AG08396 (cell line): ENCODE measurements around the gene SLC16A11.
"Not testable (repeated sequence)": the region's sequence is repeated elsewhere in the genome, so short reads cannot be mapped to it uniquely, and the experiment has no call there.

Experiments
- DNase-seq: peaks from one replicate; pipeline ENCODE4 v3.0.0; 2012; ENCODE audit warnings: low spot score, mixed read lengths

Gene SLC16A11

DNA sequence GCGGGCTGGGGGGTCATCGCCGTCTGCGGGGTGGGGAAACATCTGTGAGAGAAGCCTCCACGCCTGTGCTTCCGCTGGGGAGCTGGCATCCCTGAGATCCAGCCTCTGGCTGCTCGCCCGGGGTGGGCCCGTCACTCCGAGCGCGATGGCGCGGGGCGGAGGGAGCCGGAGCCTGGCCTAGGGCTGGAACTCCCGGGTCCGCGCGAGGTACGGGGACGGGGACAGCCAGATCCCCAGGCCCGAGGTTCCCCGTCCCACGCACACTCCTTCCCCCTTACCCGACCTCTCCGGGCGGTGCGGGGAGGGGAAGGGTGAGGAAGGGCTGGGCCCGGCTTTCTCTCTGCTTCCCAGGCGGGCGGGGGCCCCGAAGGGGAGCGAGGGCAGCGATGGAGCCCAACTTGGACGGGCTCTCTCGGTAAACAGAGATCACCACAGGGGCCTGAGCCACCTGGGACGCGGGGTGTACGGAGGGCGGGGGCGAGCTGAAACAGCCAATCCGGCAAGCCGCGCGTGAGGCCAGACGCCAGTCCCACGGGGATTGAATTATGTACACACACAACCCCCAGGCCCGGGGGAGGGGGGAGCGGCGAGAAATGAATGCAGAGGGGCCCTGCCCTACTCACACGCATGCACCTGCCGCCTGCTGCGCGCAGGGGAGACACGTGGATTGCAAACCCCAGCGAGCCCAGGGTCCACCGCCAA, at the start of gene SLC16A11:
TSS of gene SLC16A11 (minus strand) at position 596 of the 702 bp plus-strand sequence. CDS start at position 17, 579 bp downstream.
- peak; percentile 62 for DNase-seq

DNA sequence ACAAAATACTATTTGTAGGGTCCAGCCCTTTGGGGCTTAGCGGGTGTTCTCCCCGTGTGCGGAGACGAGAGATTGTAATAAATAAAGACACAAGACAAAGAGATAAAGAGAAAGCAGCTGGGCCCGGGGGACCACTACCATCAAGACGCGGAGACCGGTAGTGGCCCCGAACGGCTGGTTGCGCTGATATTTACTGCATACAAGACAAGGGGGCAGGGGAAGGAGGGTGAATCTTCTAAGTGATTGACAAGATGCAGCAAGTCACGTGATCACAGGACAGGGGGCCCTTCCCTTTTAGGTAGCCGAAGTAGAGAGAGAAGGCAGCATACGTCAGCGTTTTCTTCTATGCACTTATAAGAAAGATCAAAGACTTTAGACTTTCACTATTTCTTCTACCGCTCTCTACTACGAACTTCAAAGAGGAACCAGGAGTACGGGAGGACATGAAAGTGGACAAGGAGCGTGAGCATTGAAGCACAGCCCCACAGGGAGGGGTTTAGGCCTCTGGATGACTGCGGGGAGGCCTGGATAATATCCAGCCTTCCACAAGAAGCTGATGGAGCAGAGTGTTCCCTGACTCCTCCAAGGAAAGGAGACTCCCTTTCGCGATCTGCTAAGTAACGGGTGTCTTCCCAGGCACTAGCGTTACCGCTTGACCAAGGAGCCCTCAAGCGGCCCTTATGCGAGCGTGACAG, 47.6 kb upstream of the SLC16A11 start:
- not testable (repeated sequence) for DNase-seq

DNA sequence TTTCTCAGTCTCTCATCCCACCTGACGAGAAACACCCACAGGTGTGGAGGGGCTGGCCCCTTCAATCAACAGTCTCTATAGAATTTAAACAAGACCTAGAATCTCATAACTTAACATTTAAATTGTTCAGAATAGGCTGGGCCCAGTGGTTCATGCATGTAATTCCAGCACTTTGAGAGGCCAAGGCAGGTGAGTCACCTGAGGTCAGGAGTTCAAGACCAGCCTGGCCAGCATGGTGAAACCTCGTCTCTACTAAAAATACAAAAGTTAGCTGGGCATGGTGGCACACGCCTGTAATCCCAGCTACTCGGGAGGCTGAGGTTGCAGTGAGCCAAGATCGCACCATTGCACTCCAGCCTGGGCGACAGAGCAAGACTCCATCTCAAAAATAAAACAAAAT, 45.7 kb upstream of the SLC16A11 start:
- DNase-seq, result not testable (repeated sequence)

DNA sequence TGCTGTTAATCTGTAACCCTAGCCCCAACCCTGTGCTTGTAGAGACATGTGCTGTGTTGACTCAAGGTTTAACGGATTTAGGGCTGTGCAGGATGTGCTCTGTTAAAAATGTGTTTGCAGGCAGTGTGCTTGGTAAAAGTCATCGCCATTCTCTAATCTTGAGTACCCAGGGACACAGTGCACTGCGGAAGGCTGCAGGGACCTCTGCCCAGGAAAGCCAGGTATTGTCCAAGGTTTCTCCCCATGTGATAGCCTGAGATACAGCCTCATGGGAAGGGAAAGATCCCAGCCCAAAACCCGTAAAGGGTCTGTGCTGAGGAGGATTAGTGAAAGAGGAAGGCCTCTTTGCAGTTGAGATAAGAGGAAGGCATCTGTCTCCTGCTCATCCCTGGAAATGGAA, 44.5 kb upstream of the SLC16A11 start:
- DNase-seq, result not testable (repeated sequence)

GRCh38 chr17:7084088-7084487, 40.2 kb upstream of the SLC16A11 start:
- no peak for DNase-seq

DNA sequence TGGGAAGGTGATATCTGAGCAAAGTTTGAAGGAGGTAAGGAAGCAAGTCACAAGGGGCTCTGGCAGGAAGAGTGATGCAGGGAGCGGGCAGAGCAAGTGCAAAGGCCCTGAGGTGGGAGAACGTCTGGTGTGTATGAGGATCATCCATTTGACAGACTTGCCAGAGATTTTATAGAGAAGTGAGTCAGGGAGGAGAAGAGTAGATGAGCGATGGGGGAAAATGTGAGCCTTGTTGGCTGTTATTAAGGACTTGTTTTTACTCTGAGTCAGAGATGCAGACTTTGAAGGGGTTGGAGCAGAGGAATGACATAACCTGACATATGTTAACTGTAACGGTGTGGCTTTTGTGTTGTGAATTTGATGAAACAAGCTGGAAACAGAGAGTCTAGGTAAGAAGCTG, 39.7 kb upstream of the SLC16A11 start:
- DNase-seq, result no peak

- DNase-seq, result no peak
Observed at GRCh38 chr17:7081341-7082062, 37.6 kb upstream of the SLC16A11 start.

- DNase-seq, result no peak
Observed at GRCh38 chr17:7080456-7081041, 36.7 kb upstream of the SLC16A11 start.

DNA sequence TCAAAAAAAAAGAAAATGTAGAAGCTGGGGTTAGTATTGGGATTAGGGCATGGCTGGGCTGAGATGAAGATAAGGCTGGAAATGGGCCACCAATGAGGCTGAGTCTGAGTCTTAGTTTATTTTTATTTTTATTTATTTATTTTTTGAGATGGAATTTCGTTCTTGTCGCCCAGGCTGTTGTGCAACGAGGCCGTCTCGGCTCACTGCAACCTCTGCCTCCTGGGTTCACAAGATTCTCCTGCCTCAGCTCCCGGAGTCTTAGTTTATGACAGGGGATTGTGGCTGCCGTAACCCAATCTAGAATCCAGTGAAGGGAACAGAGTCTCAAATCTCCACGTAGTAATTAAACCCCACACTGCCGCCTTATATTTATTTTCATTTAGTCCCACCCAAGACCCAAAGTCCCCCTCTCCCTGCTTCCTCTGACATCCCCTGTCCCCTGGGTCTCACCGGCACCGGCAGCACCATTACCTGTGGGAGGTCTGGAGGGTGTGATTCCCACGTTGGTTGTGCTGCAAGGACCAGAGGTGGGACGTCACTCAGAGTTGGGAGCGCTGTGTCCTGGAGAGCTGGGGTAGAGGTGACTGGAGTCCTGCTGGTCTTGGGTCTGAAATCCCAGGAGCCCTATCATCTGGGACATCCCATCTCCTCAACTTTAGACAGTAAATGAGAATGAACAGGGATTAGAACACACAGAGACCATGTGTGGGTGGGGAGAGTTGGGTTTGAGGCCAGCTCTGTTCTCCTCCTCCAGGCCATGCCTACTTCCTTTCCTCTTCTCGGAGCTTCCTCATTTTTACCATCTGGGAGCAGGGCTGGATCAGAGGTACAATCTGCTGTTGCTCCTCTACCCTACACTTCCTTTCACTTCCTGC, 35.9 kb upstream of the SLC16A11 start, which contains the start of gene CLEC10A:
TSS of gene CLEC10A (minus strand) at position 671 of the 875 bp plus-strand sequence. CDS start 1,439 bp downstream, outside the sequence.
- no peak for DNase-seq

- no peak for DNase-seq
Observed at GRCh38 chr17:7078711-7079110, 34.8 kb upstream of the SLC16A11 start.

DNA sequence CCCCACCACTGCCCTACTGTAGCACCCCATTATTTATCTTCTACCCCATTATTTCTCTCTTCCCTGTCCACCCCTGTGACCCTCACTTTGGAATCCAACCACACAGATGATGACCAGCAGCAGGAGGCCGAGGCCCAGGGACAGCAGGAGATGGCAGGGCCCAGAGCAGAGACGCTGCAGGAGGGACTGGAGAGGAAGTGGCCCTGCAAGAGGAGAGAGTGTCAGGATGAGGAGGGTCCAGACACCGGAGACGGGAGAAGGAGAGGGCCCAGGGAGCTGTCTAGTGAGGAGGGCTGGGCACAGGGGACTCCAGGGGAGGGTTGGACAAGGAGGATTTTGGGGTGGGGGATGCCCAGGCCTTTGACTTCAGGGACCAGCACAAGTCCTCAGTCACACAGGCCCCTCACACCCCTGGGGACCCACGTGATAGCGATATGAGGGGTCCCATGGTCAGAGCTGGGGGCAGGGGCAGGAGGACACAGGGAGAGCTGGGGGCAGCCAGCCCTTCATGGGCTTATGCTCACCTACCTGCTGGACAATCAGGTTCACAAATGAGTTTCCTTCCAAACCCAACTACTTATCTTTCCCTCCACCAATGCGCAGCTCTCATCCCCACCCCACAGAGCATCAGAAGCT, 34.1 kb upstream of the SLC16A11 start:
- DNase-seq, result no peak

- DNase-seq, result no peak
Observed at GRCh38 chr17:7074931-7075330, 31.0 kb upstream of the SLC16A11 start.

GRCh38 chr17:7072406-7072805, 28.5 kb upstream of the SLC16A11 start:
- no peak for DNase-seq

DNA sequence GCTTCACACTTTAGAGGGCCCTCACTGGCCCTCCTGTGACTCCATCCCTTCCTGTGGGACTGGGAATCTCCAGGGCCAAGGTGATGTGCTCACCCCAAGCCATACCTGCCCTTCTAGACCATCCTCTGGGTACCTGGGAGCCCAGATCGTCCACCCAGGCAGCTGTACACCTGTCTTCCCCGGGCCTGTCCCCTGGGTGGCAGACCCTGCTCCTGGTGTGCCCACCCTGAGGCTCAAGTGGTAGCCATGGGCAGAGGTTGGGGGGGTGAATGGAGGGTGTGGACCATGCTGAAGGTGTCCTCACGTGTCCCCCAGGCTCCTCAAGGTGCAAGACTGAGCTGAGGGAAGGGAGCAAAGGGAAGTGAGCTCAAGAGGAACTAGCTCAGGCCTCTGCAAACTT, 26.8 kb upstream of the SLC16A11 start:
- DNase-seq, result no peak

DNA sequence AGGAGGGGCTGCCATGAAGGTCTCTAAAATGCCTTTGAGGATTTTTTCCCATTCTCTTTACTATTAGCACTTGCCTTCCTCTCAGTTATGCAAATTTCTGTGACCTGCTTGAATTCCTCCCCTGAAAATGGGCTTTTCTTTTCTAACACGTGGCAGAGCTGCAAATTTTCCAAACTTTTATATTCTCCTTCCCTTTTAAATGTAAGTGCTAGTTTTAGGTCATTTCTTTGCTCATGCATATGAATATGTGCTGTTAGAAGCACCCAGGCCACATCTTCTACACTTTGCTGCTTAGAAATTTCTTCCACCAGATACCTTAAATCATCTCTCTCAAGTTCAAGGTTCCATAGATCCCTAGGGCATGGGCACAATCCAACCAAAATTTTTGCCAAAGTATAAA, 24.4 kb upstream of the SLC16A11 start:
- DNase-seq, result no peak

- no peak for DNase-seq
Observed at GRCh38 chr17:7067198-7067597, 23.3 kb upstream of the SLC16A11 start.

GRCh38 chr17:7064261-7064660, 20.4 kb upstream of the SLC16A11 start:
- DNase-seq, result no peak

- no peak for DNase-seq
Observed at GRCh38 chr17:7063518-7064094, 19.7 kb upstream of the SLC16A11 start.

DNA sequence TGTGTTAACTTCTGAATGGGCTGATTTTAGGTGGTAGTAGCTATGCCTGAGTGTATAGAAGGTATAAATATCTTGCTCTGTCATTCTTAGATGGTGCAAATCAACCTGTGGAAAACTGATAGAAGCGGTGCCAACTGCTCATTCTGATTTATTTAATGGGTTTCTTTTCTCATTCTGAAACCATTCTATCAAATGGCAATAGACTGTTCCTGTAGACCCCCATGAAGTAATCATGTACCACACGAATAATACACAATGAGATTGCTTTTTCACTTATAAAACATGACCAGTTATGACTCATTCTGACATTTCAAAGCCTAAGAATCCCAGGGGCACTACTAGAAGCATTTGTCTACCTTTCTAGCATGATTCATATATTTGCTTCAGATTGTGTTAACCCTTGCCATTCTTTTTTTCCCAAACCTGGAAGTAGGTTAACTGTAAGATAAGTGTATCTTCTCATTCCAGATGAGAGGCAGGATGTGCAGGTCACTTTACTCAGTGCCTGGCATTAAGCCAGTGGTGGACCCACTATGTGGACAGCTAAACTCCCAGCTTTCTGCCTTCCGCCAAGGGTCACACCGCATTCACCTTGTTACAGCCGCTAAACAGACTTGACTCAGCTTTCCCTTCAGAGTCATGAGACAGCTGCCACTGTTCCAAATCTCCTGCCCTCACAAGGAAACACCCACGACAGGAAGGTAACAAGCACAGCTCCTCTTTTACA, 16.4 kb upstream of the SLC16A11 start:
- DNase-seq, result peak; percentile 50
